ENCODE data around the gene CCDC61.
A peak's percentile ranks its signal among the peaks of the same experiment; 100 is the strongest.

The CCDC61 gene

DNA sequence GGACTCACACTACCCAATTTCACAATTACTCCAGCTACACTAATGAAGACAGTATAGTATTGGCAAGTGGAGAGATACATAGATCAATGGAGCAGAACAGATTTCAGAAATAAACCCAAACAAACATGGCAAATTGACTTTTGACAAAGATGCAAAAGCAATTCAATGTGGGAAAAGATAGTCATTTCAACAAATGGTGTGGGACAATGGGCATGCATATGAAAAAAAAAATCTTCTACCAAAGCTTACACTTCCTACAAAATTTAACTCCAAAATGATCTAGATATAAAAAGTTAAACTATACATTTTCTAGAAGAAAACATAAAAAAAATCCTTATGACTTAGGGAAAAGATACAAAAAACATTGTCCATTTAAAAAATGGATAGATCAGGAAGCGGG lies 48.3 kb downstream of the CCDC61 start:
- no peak overlapping the region for H3K27ac ChIP-seq
- TF ChIP-seq, protein P1, sequence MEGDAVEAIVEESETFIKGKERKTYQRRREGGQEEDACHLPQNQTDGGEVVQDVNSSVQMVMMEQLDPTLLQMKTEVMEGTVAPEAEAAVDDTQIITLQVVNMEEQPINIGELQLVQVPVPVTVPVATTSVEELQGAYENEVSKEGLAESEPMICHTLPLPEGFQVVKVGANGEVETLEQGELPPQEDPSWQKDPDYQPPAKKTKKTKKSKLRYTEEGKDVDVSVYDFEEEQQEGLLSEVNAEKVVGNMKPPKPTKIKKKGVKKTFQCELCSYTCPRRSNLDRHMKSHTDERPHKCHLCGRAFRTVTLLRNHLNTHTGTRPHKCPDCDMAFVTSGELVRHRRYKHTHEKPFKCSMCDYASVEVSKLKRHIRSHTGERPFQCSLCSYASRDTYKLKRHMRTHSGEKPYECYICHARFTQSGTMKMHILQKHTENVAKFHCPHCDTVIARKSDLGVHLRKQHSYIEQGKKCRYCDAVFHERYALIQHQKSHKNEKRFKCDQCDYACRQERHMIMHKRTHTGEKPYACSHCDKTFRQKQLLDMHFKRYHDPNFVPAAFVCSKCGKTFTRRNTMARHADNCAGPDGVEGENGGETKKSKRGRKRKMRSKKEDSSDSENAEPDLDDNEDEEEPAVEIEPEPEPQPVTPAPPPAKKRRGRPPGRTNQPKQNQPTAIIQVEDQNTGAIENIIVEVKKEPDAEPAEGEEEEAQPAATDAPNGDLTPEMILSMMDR (IDR thresholded peaks at IDR 0.05): no peak
- TF ChIP-seq ZFX (IDR thresholded peaks at IDR 0.05; ENCODE audit: borderline replicate concordance): no peak

DNA sequence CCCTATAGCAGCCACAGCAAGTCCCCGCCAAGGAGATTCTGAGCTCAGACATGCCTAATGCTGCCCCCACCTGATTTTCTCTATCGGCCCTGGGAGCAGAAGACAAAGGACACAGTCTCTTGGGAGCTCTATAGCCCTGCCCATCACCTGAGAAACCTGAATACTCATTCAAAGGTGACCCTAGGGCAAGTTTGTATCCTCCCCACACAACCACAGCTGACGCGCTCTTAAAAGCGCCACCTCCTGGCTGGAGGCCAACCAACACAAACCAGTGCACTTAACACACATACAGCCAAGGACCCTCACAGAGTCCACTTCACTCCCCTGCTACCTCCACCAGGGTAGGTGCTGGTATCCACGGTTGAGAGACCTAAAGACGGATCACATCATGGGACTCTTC lies 54.3 kb downstream of the CCDC61 start:
- TF ChIP-seq, protein P1 (IDR thresholded peaks at IDR 0.05): peak; percentile 31
- no peak for TF ChIP-seq ZFX (IDR thresholded peaks at IDR 0.05; ENCODE audit: borderline replicate concordance)
- no peak overlapping the region for H3K27ac ChIP-seq

- no peak overlapping the region for H3K27ac ChIP-seq
- no peak for TF ChIP-seq ZFX (IDR thresholded peaks at IDR 0.05; ENCODE audit: borderline replicate concordance)
- TF ChIP-seq, protein P1 (IDR thresholded peaks at IDR 0.05): no peak
These were observed 57.6 kb downstream of the CCDC61 start for GRCh38 chr19:46052896-46053295.

DNA sequence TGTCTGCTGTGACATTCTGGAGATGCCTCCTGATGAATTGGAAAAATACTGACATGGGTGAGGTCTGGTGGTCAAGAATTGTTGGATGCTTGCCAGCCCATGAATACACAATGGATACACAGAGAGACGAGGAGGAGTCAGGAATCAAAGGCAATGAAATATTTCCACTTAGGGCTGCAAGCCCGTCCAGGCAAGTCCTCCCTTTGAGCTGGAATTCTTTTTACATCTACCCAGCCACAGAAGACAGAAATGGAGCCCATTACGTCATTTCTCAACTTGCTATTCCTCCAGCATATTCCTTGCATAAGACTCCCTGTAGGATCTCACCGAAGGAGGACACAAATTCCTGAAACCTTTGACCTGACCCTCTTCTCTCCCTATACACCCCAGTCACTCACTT lies 61.3 kb downstream of the CCDC61 start:
- no peak for TF ChIP-seq ZFX (IDR thresholded peaks at IDR 0.05; ENCODE audit: borderline replicate concordance)
- TF ChIP-seq, protein P1 (IDR thresholded peaks at IDR 0.05): no peak
- no peak overlapping the region for H3K27ac ChIP-seq

DNA sequence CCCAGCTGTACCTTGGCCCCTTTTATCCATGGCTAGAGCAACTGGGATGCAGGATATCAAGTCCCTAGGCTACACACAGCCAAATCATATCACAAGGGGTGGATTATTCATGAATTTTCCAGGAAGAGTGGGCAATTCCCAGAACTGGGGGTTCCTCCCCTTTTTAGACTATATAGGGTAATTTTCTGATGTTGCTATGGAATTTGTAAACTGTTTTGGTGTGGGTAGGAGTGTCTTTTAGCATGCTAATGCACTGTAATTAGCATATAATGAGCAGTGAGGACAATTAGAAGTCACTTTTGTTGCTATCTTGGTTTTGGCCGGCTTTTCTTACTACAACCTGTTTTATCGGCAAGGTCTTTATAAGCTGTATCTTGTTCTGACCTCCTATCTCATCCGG lies 63.5 kb downstream of the CCDC61 start:
- TF ChIP-seq, protein P1 (IDR thresholded peaks at IDR 0.05): no peak
- no peak for TF ChIP-seq ZFX (IDR thresholded peaks at IDR 0.05; ENCODE audit: borderline replicate concordance)
- H3K27ac ChIP-seq: no peak overlapping the region

- TF ChIP-seq, protein P1 (IDR thresholded peaks at IDR 0.05): no peak
- no peak for TF ChIP-seq ZFX (IDR thresholded peaks at IDR 0.05; ENCODE audit: borderline replicate concordance)
- no peak overlapping the region for H3K27ac ChIP-seq
These were observed 64.7 kb downstream of the CCDC61 start for GRCh38 chr19:46060012-46060411.

- H3K27ac ChIP-seq: no peak overlapping the region
- no peak for TF ChIP-seq ZFX (IDR thresholded peaks at IDR 0.05; ENCODE audit: borderline replicate concordance)
- TF ChIP-seq, protein P1 (IDR thresholded peaks at IDR 0.05): no peak
These were observed 67.9 kb downstream of the CCDC61 start for GRCh38 chr19:46063201-46063600.
